Psoas muscle (tissue), 8 donors: ENCODE measurements around the gene GGT5. TPM values are rescaled to one million over a fixed set of nuclear protein-coding genes. Genes with fewer than 3 reads are reported as not detected.

Experiments used
- ATAC-seq, 4 donors: fragments of 200-7000 bp; cut with Tn5 transposase; one replicate each; pipeline ENCODE4 v1.9.1; 2020; ENCODE audit warnings: moderate library complexity in 3 of 4, mild to moderate bottlenecking in 2 of 4
- DNase-seq, 2 donors: peaks; one replicate each; pipeline ENCODE4 v3.0.0-alpha.2; 2020
- H3K27ac ChIP-seq: fragments of 200-600 bp; one replicate; pipeline ENCODE4 v1.8.0; 2022
- H3K27me3 ChIP-seq, 3 donors: fragments of 200-600 bp in 1 of 3; one replicate each; pipeline versions ENCODE4 v1.6.1 to v1.8.0; 2013 to 2022; ENCODE audit warnings: low read length in 2 of 3, mild to moderate bottlenecking in 2 of 3, moderate library complexity in 1 of 3; ENCODE audit not compliant: insufficient read depth in 3 of 3
- H3K36me3 ChIP-seq, 2 donors: fragments of 200-600 bp in 1 of 2; one replicate each; pipeline versions ENCODE4 v1.6.1 to v1.8.0; 2013 to 2022; ENCODE audit warnings: low read depth in 1 of 2, mild to moderate bottlenecking in 1 of 2, moderate library complexity in 1 of 2; ENCODE audit not compliant: insufficient read depth in 1 of 2
- H3K4me1 ChIP-seq: fragments of 200-600 bp; one replicate; pipeline ENCODE4 v1.8.0; 2022
- H3K4me3 ChIP-seq: fragments of 200-600 bp; one replicate; pipeline ENCODE4 v1.8.0; 2022; ENCODE audit warnings: mild to moderate bottlenecking
- H3K9me3 ChIP-seq: fragments of 200-600 bp; one replicate; pipeline ENCODE4 v1.8.0; 2022
- WGBS, 3 donors: extraction: QIAGEN DNeasy Blood & Tissue Kit; methylation state at CpG; one replicate each; pipeline versions ENCODE4 v1.1.6 to v1.1.7; 2013; 5-methylcytosine and 5-hydroxymethylcytosine counted together
- intact Hi-C, 2 donors: fragments of 100-400 bp; cut with DNase I; formaldehyde crosslinking; loops; one replicate each; pipeline versions ENCODE4 v1.11.0 to v1.14.2; 2022
- polyA plus RNA-seq, 3 donors: library from polyadenylated mRNA; stranded (reverse); fragments of 200-250 nt; gene quantifications; one replicate each; pipeline ENCODE4 v1.2.3, GENCODE V29; 2013
- total RNA-seq, 4 donors: library from RNA; stranded (reverse); fragmentation: NEBNext Ultra II Directional in 2 of 4; extraction: Animal tissue kit (Norgen Biotek cat#: 25700) in 2 of 4; gene quantifications; one replicate each; pipeline versions ENCODE4 v1.2.1 to v1.2.4, GENCODE V29; 2021 to 2023
- TF ChIP-seq, protein P1 (sequence below): fragments of 200-600 bp; IDR thresholded peaks from one replicate; pipeline ENCODE4 v1.8.0; 2022; ENCODE audit warnings: antibody characterized with exemption
- donor health status: healthy with polysubstance abuse.
- donor health status: DM: no; HTN: no; CAD: no; lungs with moderate emphysema.
- donor health status: Bipolar disorder and iron deficiency.
- donor health status: healthy.
- donor health status: DM: yes; HTN: yes; CAD: no.
- donor health status: DM: no; HTN: no; CAD: no.
- donor health status: DM: no; HTN: no; CAD: no.
- donor health status: DM: yes; HTN: yes; CAD: no.

The GGT5 gene
- total and polyA plus RNA-seq, 7 donors: 7.3 to 13.7 (median 9.8) TPM

- no peak overlapping the region for H3K27ac ChIP-seq
- H3K9me3 ChIP-seq: no peaks in the 10 kb centered on the region
- TF ChIP-seq, protein P1, sequence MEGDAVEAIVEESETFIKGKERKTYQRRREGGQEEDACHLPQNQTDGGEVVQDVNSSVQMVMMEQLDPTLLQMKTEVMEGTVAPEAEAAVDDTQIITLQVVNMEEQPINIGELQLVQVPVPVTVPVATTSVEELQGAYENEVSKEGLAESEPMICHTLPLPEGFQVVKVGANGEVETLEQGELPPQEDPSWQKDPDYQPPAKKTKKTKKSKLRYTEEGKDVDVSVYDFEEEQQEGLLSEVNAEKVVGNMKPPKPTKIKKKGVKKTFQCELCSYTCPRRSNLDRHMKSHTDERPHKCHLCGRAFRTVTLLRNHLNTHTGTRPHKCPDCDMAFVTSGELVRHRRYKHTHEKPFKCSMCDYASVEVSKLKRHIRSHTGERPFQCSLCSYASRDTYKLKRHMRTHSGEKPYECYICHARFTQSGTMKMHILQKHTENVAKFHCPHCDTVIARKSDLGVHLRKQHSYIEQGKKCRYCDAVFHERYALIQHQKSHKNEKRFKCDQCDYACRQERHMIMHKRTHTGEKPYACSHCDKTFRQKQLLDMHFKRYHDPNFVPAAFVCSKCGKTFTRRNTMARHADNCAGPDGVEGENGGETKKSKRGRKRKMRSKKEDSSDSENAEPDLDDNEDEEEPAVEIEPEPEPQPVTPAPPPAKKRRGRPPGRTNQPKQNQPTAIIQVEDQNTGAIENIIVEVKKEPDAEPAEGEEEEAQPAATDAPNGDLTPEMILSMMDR: no peak
- ATAC-seq (no peak), DNase-seq (no peak)
- intact Hi-C loops: loop anchor here (5.0 to 10.0 kb wide), 2 partner anchors 190 to 193 kb away; partner anchors contain the start of gene GSTT2 (in 1 of the 2)
- H3K4me1 ChIP-seq: no peaks in the 10 kb centered on the region
- peaks cover 0 to 29% of the 10 kb centered on the region in 2 donors for H3K36me3 ChIP-seq
- H3K4me3 ChIP-seq: no peak overlapping the region
- 80 to 92% (median 88%) methylated on average over 9 to 10 of the region's 10 CpGs for WGBS, 3 donors
- H3K27me3 ChIP-seq: no peaks in the 10 kb centered on the region
Observed at GRCh38 chr22:24177456-24177855, 67.4 kb downstream of the GGT5 start.

DNA sequence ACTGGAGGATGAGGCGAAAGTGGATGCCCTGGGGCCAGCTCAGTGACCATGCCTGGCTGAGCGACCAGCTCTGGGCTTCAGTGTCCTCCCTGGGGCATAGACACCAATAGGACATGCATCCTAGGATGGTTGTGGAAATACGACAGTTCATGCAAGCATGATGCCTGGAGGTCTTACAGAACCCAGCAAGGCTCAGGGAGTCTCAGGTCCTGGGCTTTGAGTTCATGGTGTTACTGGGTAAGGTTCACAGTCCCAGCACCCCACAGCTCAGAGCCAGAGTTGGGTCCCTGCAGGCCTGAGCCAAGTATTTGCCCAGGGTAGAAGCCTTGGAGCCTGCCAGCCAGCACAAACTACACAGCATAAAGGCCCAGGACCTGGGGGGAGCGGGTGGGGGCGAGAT, 67.8 kb downstream of the GGT5 start:
- Histone ChIP-seq H3K36me3 (peaks cover 0 to 33% of the 10 kb centered on the region in 2 donors), H3K4me1 (no peaks in the 10 kb centered on the region), H3K27ac (no peak overlapping the region), H3K27me3 (no peaks in the 10 kb centered on the region), H3K9me3 (no peaks in the 10 kb centered on the region), H3K4me3 (no peak overlapping the region)
- DNase-seq: no peak
- TF ChIP-seq, protein P1: no peak
- WGBS, 3 donors: 78 to 87% (median 80%) methylated on average over 5 of the region's 5 CpGs
- intact Hi-C loops: loop anchor here (5.0 to 10.0 kb wide), 2 partner anchors 190 to 192 kb away; partner anchors contain the start of gene GSTT2 (in 1 of the 2)
- ATAC-seq: no peak

DNA sequence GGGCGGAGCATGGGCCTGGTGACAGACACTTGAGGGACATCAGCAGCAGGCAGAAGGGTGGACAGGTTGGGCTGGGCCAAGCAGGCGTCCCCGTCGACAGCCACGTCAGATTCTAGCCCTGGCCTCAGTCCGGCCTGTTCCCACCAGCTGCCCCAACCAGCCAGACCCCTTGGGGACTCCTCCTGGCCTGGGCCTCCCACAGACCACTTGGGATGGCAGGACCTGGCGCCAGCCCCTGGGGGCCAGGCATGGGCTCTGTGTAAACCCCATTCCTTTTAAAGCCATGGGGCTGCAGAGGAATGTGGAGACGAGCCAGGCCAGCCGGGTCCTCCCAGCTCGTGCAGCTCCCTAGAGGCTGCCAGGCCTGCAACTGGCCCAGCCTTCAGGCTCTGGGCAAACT, 68.3 kb downstream of the GGT5 start:
- no peak overlapping the region for H3K27ac ChIP-seq
- intact Hi-C loops: loop anchor here (5.0 to 10.0 kb wide), 2 partner anchors 189 to 192 kb away; partner anchors contain the start of gene GSTT2 (in 1 of the 2)
- peak in 2 of 4 donors; percentile 24 to 26 for ATAC-seq
- peaks cover 2 to 37% of the 10 kb centered on the region in 2 donors for H3K36me3 ChIP-seq
- WGBS, 3 donors: 48 to 72% (median 63%) methylated on average over 10 of the region's 10 CpGs
- no peaks in the 10 kb centered on the region for H3K9me3 ChIP-seq
- no peak overlapping the region for H3K4me3 ChIP-seq
- no peaks in the 10 kb centered on the region for H3K4me1 ChIP-seq
- H3K27me3 ChIP-seq: no peaks in the 10 kb centered on the region
- no peak for DNase-seq
- TF ChIP-seq, protein P1: no peak

- intact Hi-C loops: loop anchor here (5.0 to 10.0 kb wide), 2 partner anchors 189 to 191 kb away; partner anchors contain the start of gene GSTT2 (in 1 of the 2)
- peaks cover 2 to 43% of the 10 kb centered on the region in 2 donors for H3K36me3 ChIP-seq
- ATAC-seq: no peak
- TF ChIP-seq, protein P1: no peak
- 83 to 89% (median 87%) methylated on average over 11 of the region's 11 CpGs for whole genome bisulfite sequencing, 3 donors
- no peaks in the 10 kb centered on the region for H3K9me3 ChIP-seq
- no peaks in the 10 kb centered on the region for H3K27me3 ChIP-seq
- no peaks in the 10 kb centered on the region for H3K4me1 ChIP-seq
- DNase-seq: no peak
- no peak overlapping the region for H3K4me3 ChIP-seq
- no peak overlapping the region for H3K27ac ChIP-seq
Observed at GRCh38 chr22:24176040-24176439, 68.8 kb downstream of the GGT5 start.
